Left renal pelvis (tissue), 4 donors: Measurements from ENCODE around the gene MBNL1. TPM values are rescaled to one million over a fixed set of nuclear protein-coding genes. Genes with fewer than 3 reads are reported as not detected.
"Not testable (repeated sequence)": the region's sequence is repeated elsewhere in the genome, so short reads cannot be mapped to it uniquely, and the experiment has no call there.

Experiments
- DNase-seq, 4 donors: peaks; one replicate each; pipeline ENCODE4 v3.0.0-alpha.2; 2013; ENCODE audit warnings: low read depth in 4 of 4, low spot score in 3 of 4
- polyA plus RNA-seq, 4 donors: library from polyadenylated mRNA; unstranded; fragments of 120-200 nt; gene quantifications; one replicate each; pipeline ENCODE4 v1.2.1, GENCODE V29; 2013; ENCODE audit not compliant: insufficient read length in 4 of 4

Gene MBNL1
- polyA plus RNA-seq, 4 donors: 48.3 to 62.7 (median 55.5) TPM

GRCh38 chr3:152365766-152366593 lies 97.3 kb downstream of the MBNL1 start:
- no peak for DNase-seq

GRCh38 chr3:152367192-152367591 lies 98.5 kb downstream of the MBNL1 start:
- DNase-seq: not testable (repeated sequence)

GRCh38 chr3:152372633-152373032 lies 103.9 kb downstream of the MBNL1 start:
- not testable (repeated sequence) for DNase-seq

GRCh38 chr3:152373379-152373778 lies 104.7 kb downstream of the MBNL1 start:
- no peak for DNase-seq

GRCh38 chr3:152374262-152374990 lies 105.7 kb downstream of the MBNL1 start:
- DNase-seq: no peak

- DNase-seq: no peak
Observed at GRCh38 chr3:152375546-152375945, 106.8 kb downstream of the MBNL1 start.

GRCh38 chr3:152376351-152377183 lies 107.8 kb downstream of the MBNL1 start:
- DNase-seq: no peak

- no peak for DNase-seq
Observed at GRCh38 chr3:152377184-152377570, 108.4 kb downstream of the MBNL1 start.

GRCh38 chr3:152379415-152380042 lies 110.8 kb downstream of the MBNL1 start:
- no peak for DNase-seq

GRCh38 chr3:152380043-152380442 lies 111.3 kb downstream of the MBNL1 start:
- no peak for DNase-seq

- no peak for DNase-seq
Observed at GRCh38 chr3:152381881-152382295, 113.2 kb downstream of the MBNL1 start.

- DNase-seq: no peak
Observed at GRCh38 chr3:152382312-152383135, 113.8 kb downstream of the MBNL1 start.

GRCh38 chr3:152383136-152383606 lies 114.4 kb downstream of the MBNL1 start:
- no peak for DNase-seq

- no peak for DNase-seq
Observed at GRCh38 chr3:152384412-152384811, 115.7 kb downstream of the MBNL1 start.

GRCh38 chr3:152385761-152386160 lies 117.0 kb downstream of the MBNL1 start:
- DNase-seq: no peak

- DNase-seq: no peak
Observed at GRCh38 chr3:152386208-152386607, 117.5 kb downstream of the MBNL1 start.

GRCh38 chr3:152388631-152389030 lies 119.9 kb downstream of the MBNL1 start:
- no peak for DNase-seq

GRCh38 chr3:152389316-152389934 lies 120.7 kb downstream of the MBNL1 start:
- no peak for DNase-seq

- DNase-seq: no peak
Observed at GRCh38 chr3:152390647-152391046, 121.9 kb downstream of the MBNL1 start.
